ENCODE results near the gene SEC14L2. TPM values are rescaled to one million over a fixed set of nuclear protein-coding genes. Genes with fewer than 3 reads are reported as not detected.

Gene SEC14L2
- total and polyA plus RNA-seq, 2 of the 4 experiments (the other 2 are of a cell fraction): 38.7 to 54.8 TPM

DNA sequence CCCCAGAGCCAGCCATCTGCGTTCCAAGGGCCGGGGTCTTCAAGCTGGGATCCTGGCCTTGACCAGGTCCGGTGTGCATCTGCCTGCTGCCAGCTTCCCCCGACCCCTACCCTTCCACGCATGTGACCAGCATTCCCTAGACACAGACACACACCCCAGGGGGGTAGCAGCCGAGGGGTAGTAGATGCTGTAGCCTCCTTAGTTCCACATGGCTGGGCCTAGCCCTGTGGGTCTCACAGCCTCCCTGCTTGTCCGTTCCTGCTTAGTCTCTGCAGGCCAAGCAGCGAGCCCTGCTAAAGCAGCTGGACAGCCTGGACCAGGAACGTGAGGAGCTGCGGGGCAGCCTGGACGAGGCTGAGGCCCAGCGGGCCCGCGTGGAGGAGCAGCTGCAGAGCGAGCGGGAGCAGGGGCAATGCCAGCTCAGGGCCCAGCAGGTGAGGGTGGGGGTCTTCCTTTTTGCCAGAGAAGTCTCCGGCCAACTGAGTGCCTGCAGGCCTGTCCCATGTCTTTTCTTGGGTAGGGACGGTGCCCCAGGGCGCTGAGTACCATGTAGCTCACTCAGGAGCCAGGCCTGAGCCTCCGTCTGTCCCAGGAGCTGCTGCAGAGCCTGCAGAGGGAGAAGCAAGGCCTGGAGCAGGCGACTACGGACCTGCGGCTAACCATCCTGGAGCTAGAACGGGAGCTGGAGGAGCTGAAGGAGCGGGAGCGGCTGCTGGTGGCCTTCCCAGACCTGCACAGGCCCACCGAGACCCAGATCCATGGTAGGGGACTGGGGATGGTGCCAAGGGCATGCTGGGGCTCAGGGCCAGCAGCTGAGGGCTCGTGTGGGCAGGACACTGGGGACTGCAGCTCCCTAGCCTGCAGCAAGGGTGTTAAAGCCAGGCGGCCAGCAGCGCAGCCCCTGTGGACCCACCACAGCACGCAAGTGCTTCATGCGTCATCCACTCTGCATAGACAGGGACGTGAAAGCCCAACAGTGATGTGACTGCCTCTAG lies 23.2 kb upstream of the SEC14L2 start:
- in situ Hi-C loops (cut with MboI; ENCODE audit: low sequenced_read_pairs): no loop called here

More for the DNA sequence above, 23.2 kb upstream of the SEC14L2 start:
- no peaks in the 10 kb centered on the region for H3K27me3 ChIP-seq (ENCODE audit: control insufficient read depth, insufficient read depth, low read length)
- 86% methylated on average over 18 of the region's 33 CpGs; no CpG with 5 or more reads in 1 of the 2 experiments for WGBS, 2 experiments (ENCODE audit: extremely low coverage in 2 of 2, insufficient read length in 1 of 2)
- H4K5ac ChIP-seq (ENCODE audit: low read depth, low read length): no peak overlapping the region
- no peak overlapping the region for H2AK9ac ChIP-seq (replicated peaks; ENCODE audit: low read depth, low read length, poor library complexity)
- no peak overlapping the region for H3K27ac ChIP-seq (ENCODE audit: insufficient read depth, low read length)
- H3K4ac ChIP-seq (ENCODE audit: low read depth, low read length): no peak overlapping the region
- CTCF ChIA-PET: no interaction called here
- no peak overlapping the region for H4K8ac ChIP-seq (ENCODE audit: low read depth in 2 of 2, low read length in 2 of 2)
- H4K91ac ChIP-seq (ENCODE audit: insufficient read depth, low read depth, low read length): no peak overlapping the region
- no peak overlapping the region for H3K4me2 ChIP-seq (ENCODE audit: low read depth, low read length)
- no peak overlapping the region for H2BK15ac ChIP-seq (ENCODE audit: low read depth, low read length)
- intact Hi-C loops (cut with micrococcal nuclease): no loop called here
- no TSS peak for BruUV-seq (replicated peaks)
- no peak overlapping the region for H3K23ac ChIP-seq (ENCODE audit: low read depth, low read length)
- dilution Hi-C loops (cut with HindIII; ENCODE audit: low sequenced_read_pairs, unreplicated experiment): no loop called here
- H2BK120ac ChIP-seq (ENCODE audit: low read depth, low read length): no peak overlapping the region
- no peak overlapping the region for H2AFZ ChIP-seq (replicated peaks; ENCODE audit: low read length, poor library complexity)
- DNase-seq (no peak), ATAC-seq (ENCODE audit: low read depth) (no peak)
- H2BK5ac ChIP-seq (ENCODE audit: low read depth, low read length, poor library complexity, severe bottlenecking): no peak overlapping the region
- no peak overlapping the region for H3K4me3 ChIP-seq (ENCODE audit: insufficient read depth, low read depth, low read length)
- peaks cover 2% of the 10 kb centered on the region; the same call in 1 of the 2 replicates for H3K4me1 ChIP-seq (ENCODE audit: control insufficient read depth, insufficient read depth, low read length)
- no peaks in the 10 kb centered on the region for H3K9me3 ChIP-seq (ENCODE audit: control insufficient read depth, insufficient read depth, low read length)
- H2BK20ac ChIP-seq (ENCODE audit: low read depth, low read length): no peak overlapping the region
- H3K36me3 ChIP-seq (ENCODE audit: control insufficient read depth, insufficient read depth, low read length): peaks cover 17% of the 10 kb centered on the region
- H3K18ac ChIP-seq (ENCODE audit: low read depth, low read length): no peak overlapping the region
- POLR2A ChIA-PET (ENCODE audit: unreplicated experiment): no interaction called here
- H2AK5ac ChIP-seq (ENCODE audit: low read depth, low read length): no peak overlapping the region
- peaks cover 4% of the 10 kb centered on the region for H4K20me1 ChIP-seq (ENCODE audit: insufficient read depth, low read length)
- H3K9ac ChIP-seq (ENCODE audit: low read depth, low read length): no peak overlapping the region
- no peak overlapping the region for H3K56ac ChIP-seq (ENCODE audit: extremely low read depth, insufficient read depth, low read length)
- H3K14ac ChIP-seq (replicated peaks; ENCODE audit: low read depth, low read length): no peak overlapping the region
- H3K79me1 ChIP-seq (ENCODE audit: low read depth in 1 of 2, low read length in 2 of 2): no peaks in the 10 kb centered on the region
- H3K9me1 ChIP-seq (ENCODE audit: insufficient read depth, low read length): no peaks in the 10 kb centered on the region
- TF ChIP-seq, protein P1, sequence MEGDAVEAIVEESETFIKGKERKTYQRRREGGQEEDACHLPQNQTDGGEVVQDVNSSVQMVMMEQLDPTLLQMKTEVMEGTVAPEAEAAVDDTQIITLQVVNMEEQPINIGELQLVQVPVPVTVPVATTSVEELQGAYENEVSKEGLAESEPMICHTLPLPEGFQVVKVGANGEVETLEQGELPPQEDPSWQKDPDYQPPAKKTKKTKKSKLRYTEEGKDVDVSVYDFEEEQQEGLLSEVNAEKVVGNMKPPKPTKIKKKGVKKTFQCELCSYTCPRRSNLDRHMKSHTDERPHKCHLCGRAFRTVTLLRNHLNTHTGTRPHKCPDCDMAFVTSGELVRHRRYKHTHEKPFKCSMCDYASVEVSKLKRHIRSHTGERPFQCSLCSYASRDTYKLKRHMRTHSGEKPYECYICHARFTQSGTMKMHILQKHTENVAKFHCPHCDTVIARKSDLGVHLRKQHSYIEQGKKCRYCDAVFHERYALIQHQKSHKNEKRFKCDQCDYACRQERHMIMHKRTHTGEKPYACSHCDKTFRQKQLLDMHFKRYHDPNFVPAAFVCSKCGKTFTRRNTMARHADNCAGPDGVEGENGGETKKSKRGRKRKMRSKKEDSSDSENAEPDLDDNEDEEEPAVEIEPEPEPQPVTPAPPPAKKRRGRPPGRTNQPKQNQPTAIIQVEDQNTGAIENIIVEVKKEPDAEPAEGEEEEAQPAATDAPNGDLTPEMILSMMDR (conservative IDR thresholded peaks at IDR 0.05; ENCODE audit: low read depth, low read length): no peak
